Activated T-helper 1 cell treated with Interleukin-2 at 50 U/mL for 16 hours (primary cell): ENCODE data around the gene MRPS18B.

Experiments used
- DNase-seq: peaks from one replicate; pipeline ENCODE4 v3.0.0-alpha.2; 2020; ENCODE audit warnings: low read depth

Gene MRPS18B

DNA sequence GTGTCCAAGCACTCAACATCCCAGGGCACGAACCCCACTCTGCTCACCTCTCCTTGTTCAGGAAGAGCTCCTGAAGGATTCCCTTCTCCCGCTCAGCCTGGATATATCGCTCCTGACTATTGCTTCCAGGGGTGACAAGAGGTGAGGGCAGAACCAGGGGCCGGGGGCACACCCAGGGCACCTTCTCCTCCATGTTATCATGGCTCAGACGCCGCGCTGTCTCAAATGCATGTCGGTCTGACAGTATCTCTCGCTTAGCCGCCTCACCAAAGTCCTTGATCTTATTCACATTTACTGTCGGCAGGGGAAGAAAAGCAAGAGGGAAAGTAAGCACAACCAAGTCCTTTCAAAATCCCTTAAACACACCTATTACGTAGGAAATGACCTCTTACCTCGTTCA is 13.7 kb upstream of the MRPS18B start:
- DNase-seq, result no peak

DNA sequence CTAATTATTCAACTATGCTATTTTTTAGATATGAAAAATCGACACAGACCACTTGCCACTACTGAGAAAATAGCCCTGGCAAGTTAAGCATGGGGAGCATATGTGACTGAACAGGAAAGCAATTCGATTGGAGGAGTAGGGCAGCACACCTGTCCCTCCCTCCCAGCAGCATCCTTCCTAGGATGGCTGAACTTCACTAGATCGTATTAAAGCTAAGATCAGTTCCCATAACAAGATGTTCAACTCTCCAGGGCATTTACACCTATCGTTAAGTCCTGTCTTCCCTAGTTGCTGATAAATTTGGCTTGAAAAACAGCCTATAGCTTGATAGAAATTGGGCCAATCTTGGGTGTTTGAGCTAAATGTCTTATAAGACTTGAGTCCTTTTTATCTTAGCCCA is 7.6 kb upstream of the MRPS18B start:
- DNase-seq, result no peak

DNA sequence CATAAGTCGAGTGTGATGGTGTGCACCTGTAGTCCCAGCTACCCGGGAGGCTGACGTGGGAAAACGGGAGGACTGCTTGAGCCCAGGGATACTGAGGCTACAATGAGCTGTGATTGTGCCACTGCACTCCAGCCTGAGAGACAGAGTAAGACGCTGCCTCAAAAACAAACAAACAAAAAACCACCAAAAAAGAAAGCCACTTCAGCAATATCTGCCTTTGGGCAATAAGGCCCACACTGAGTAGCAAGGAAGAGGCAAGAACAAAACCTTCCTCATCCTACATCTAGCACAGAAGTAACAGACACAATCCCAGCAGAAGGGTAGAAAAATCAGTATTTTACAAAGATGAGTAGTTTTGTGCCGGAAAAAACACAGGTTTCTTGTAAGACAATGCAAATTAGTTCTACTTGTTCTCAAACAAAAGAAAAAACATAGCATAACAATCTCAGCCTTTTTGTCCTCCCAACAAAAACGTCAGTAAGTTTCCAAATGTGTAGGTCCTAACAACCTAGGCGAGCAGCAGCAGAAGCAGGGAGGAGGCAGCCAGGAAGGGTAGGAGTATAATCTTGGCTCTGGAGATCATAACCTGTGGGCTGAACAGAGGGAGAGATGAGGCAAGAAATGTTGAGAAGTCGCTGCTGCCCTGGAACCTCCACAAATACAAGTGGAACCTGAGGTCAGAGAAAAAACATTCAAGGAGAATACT is 6.3 kb upstream of the MRPS18B start:
- DNase-seq, result no peak

GRCh38 chr6:30611856-30612194 is 5.8 kb upstream of the MRPS18B start:
- no peak for DNase-seq

DNA sequence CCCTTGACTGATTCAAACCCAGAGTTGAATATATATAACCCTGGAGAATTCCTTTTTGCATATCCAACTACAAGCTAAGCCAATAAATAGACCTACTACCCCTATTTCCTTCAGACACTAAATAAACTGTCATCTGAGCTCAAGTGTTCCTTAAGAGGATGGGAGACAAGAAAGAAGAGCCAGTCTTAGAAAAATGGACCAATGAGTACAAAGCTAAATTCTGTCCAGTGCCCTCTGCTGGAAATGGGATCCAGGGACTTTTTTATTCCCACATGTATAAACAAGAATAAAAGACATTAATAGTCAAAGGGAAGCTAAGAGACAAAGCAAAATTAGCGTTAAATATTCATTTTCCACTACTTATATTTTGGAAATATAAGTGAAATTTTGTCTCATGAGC is 5.4 kb upstream of the MRPS18B start:
- DNase-seq, result no peak

GRCh38 chr6:30612687-30613248 is 4.9 kb upstream of the MRPS18B start:
- DNase-seq, result no peak

DNA sequence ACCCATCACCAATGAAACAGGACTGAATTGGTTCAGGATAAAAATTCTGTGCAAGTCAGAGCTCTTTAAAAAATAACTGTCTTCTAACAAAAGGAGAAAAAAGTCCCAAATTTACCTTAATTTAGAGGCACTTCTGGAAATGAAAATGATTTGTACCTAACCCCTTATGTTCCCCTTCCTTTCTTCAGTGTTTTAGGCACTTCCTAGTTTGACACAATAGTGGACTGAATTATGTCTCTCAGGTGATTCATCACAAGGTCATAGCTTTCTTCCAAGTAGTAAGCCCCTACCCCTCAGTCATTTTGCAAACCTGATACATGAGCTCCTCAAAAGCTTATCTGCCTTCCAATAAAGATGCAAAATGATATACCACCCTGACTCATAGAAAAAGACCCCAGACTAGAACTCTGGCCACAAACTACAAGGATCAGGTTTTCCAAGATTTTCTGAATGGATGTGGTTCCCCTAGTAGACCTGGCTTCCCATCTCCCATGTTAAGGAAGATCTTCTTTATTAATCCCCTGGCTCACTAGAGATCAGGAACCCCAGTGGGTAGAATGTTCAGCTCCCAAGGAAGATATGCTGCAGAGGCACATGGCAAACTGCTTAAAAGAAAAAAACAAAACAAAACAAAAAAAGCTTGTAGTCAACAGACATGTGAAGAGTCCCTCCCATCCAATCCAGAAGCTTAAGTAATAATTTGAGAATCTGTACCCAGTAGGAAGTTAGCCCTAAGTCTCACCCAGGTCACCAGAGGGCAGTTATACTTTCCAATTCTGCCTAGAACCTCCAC is 4.2 kb upstream of the MRPS18B start:
- no peak for DNase-seq

GRCh38 chr6:30614044-30614842 is 3.4 kb upstream of the MRPS18B start:
- no peak for DNase-seq

- peak; percentile 72 for DNase-seq
Measured at GRCh38 chr6:30614843-30615218, 2.8 kb upstream of the MRPS18B start.

DNA sequence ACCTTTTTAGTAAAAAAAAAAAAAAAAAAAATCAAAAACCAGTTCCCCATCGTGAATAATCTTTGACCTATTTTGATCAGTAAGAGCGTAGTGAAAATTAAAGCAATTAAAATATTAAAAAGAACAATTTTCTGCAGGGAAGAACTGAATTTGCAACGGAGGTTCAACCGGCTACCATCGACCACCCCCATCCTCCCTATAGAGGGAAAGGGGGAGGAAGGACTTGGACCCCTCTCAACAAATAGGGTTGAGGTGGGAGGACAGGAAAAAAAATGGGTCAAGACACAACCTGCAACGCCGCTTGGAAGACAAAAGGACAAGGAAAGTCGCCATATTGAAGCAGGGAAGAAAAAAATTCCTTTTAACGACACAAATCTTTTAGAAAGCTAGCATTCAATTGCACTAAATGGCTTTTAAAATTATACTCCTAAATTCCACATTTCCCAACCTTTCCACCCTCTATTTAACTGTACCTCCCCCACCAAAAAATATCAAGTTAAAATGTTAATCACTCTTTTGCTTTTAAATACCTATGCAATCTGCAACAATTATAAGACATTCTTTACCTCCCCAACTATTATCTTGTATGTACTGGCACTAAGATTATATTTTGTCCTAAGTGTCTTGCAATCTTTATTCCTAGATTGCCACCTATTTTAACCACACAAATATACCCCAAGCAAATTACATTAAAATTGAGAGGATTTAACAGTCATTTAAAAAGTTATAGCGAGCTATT is 2.3 kb upstream of the MRPS18B start:
- no peak for DNase-seq

DNA sequence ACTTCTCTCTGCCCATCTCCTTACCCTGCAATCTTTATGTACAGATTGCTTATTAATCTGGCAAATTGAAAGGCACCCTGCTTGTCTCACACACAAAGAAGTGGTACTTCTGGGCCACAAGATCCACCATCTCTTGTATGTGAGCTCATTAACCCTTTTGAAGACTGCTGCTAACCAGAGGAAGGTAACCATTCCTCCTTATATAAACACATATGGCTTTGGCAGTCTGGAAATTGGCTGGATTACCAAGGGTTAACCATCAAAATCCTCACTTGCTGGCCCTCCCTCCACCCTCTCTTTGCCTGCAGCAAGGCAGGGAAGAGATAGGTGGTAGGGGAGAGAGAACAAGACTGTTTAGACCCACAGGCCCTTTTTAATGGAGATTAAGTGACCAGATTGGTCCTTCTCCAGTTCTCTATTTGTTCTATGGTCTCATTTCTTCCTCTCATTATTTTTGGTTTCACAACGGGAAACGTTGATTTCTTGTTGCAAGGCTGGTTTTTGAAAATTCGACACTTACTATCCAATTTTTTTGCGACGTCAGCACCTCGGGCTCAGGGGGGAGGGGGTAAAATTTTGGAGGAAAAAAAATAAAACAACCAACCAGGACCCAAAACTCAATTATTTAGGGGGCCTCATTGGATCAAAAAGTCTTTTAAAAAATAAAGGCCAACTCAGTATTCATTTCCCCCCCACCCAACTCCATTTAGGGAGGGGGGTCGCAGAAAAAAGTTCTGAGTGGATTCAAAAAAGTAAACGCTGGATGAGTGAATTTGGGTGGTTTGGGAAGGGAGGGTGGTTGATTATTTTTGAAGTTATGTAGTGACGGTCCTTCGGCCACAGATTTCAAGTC is 1.5 kb upstream of the MRPS18B start:
- DNase-seq, result peak; percentile 21

- DNase-seq, result peak; percentile 95
Measured at GRCh38 chr6:30616811-30617564, 652 bp upstream of the MRPS18B start, which contains the start of gene PPP1R10. Gene PPP1R10, minus strand, starts transcription at chr6:30617243. Its CDS starts 7,299 bp downstream, at chr6:30609944.

GRCh38 chr6:30618270-30618797 is 694 bp downstream of the MRPS18B start:
- DNase-seq, result no peak

GRCh38 chr6:30619561-30619960 is 1.9 kb downstream of the MRPS18B start:
- no peak for DNase-seq

- no peak for DNase-seq
Measured at GRCh38 chr6:30625511-30625910, 7.9 kb downstream of the MRPS18B start.

GRCh38 chr6:30626484-30627366 is 9.1 kb downstream of the MRPS18B start, which contains the start of gene ATAT1:
Gene ATAT1, plus strand, starts transcription at chr6:30626874.
- peak; percentile 81 for DNase-seq

GRCh38 chr6:30635834-30636233 is 18.2 kb downstream of the MRPS18B start:
- no peak for DNase-seq

DNA sequence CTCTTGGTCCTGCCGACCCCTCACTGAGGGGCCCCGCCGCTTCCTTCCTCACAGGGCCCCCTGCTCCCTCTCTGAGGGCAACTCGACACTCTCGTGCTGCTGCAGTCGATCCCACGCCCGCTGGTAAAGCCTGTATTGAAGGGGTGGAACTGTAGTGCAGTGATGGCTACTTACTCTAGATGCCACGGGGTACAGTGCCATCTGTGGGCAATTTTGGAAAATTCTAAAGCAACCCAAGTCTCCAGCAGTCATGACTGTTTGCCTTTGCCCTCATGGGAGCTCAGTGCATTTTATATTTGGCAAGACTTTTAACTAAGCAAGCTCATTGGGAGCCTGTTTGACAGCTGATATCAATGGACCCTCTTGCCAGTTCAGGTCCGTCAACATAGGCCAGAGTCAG is 22.8 kb downstream of the MRPS18B start:
- no peak for DNase-seq

DNA sequence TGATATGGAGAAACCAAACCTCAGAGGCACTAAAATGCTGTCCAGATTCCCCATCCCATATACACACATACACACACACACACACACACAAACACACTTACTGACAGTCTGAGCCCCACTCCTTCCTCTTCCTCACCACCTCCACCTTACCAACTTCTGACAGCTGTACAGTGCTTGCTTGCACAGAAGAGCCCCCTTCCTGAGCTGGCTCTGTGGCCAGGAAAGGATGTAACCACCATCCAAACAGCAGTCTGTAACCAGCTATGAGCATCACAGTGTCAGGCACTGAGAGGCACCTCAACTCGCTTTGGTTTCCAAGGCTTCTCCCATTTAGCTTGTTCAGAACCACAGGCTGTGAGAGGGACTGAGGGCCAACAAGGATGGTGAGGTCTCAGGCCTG is 23.4 kb downstream of the MRPS18B start:
- no peak for DNase-seq
